GM19468 (cell line): ENCODE results near the gene TMEM94.

ENCODE experiments used
- ATAC-seq: cut with Tn5 transposase; IDR thresholded peaks from one replicate; pipeline ENCODE4 v1.9.1; 2021; ENCODE audit warnings: mild to moderate bottlenecking, moderate library complexity, moderate number of reproducible peaks; ENCODE audit not compliant: unreplicated experiment; ENCODE audit errors: extremely low read depth

The TMEM94 gene

GRCh38 chr17:75547091-75547490 is 90.7 kb downstream of the TMEM94 start:
- no peak for ATAC-seq

GRCh38 chr17:75548813-75549212 is 92.4 kb downstream of the TMEM94 start:
- ATAC-seq: no peak
